Mammary epithelial cell (primary cell): ENCODE data around the gene LILRA6.

Source experiments
- EZH2 ChIP-seq: IDR thresholded peaks from 2 replicates; pipeline ENCODE4 v1.6.1; 2012; ENCODE audit warnings: low read length, inconsistent platforms, borderline replicate concordance
- TF ChIP-seq, protein P1 (sequence below), 2 donors: IDR thresholded peaks in 1 of 2; conservative IDR thresholded peaks in 1 of 2; 2 replicates each; pipeline ENCODE4 v1.5.1; 2011 to 2012; ENCODE audit warnings: inconsistent platforms in 2 of 2, low read length in 2 of 2, mild to moderate bottlenecking in 2 of 2, control low read depth in 1 of 2, low read depth in 1 of 2; ENCODE audit not compliant: insufficient read depth in 1 of 2; ENCODE audit errors: extremely low read depth in 1 of 2

DNA sequence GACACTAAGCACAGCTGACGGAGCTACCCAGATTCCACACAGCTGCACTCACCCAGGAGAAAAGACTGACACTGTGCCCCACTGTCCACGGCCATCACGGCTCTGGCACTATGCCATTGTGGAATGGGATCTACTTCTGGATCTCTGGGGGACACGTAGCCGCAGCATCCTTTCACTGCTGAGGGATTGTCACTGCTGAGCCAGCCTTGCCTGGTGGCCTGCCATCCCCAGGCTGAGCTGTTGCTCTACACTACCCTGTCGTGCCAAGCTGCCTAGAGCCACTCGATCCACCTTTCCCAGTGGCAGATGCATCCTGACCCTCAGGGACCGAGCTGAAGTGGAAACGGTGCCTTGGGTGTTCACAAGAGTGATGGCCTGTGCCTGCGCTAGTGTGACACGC, 19.5 kb upstream of the LILRA6 start:
- TF ChIP-seq, protein P1, sequence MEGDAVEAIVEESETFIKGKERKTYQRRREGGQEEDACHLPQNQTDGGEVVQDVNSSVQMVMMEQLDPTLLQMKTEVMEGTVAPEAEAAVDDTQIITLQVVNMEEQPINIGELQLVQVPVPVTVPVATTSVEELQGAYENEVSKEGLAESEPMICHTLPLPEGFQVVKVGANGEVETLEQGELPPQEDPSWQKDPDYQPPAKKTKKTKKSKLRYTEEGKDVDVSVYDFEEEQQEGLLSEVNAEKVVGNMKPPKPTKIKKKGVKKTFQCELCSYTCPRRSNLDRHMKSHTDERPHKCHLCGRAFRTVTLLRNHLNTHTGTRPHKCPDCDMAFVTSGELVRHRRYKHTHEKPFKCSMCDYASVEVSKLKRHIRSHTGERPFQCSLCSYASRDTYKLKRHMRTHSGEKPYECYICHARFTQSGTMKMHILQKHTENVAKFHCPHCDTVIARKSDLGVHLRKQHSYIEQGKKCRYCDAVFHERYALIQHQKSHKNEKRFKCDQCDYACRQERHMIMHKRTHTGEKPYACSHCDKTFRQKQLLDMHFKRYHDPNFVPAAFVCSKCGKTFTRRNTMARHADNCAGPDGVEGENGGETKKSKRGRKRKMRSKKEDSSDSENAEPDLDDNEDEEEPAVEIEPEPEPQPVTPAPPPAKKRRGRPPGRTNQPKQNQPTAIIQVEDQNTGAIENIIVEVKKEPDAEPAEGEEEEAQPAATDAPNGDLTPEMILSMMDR (conservative IDR thresholded peaks at IDR 0.05 in 1 of 2, IDR thresholded peaks at IDR 0.05 in 1 of 2; ENCODE audit: extremely low read depth in 1 of 2, insufficient read depth in 1 of 2, low read depth in 1 of 2, low read length in 2 of 2): no peak
- no peak for TF ChIP-seq EZH2
